Brain microvascular endothelial cell (primary cell): ENCODE measurements around the gene KLHL3.

ENCODE experiments used
- DNase-seq: peaks from one replicate; pipeline ENCODE4 v3.0.0-alpha.2; 2020
- H3K27ac ChIP-seq: fragments of 250-450 bp; sonication (Bioruptor Pico); 2 replicates; pipeline ENCODE4 v1.5.1; 2020; ENCODE audit warnings: mild to moderate bottlenecking, moderate library complexity
- H3K27me3 ChIP-seq: fragments of 250-450 bp; sonication (Bioruptor Pico); replicated peaks from 2 replicates; pipeline ENCODE4 v1.5.1; 2020; ENCODE audit warnings: mild to moderate bottlenecking
- H3K36me3 ChIP-seq: fragments of 250-450 bp; sonication (Bioruptor Pico); replicated peaks from 2 replicates; pipeline ENCODE4 v1.5.1; 2020; ENCODE audit warnings: mild to moderate bottlenecking
- H3K4me3 ChIP-seq: 2 replicates; pipeline ENCODE4 v1.5.1; 2011; ENCODE audit warnings: low read depth, mild to moderate bottlenecking, control low read depth, low read length, moderate library complexity
- CTCF ChIP-seq: IDR thresholded peaks from 2 replicates; pipeline ENCODE4 v1.5.1; 2011; ENCODE audit warnings: low read depth, mild to moderate bottlenecking, moderate library complexity, low read length, control low read depth, inconsistent platforms; ENCODE audit errors: missing control alignments
- in situ Hi-C: cut with HindIII; loops from 2 replicates; pipeline ENCODE4 v1.10.0; 2017; ENCODE audit warnings: low sequenced_read_pairs, low pct_ligation_motif_present

The KLHL3 gene

GRCh38 chr5:137679195-137679594, 56.7 kb downstream of the KLHL3 start:
- Histone ChIP-seq H3K36me3 (no peaks in the 10 kb centered on the region), H3K4me3 (no peak overlapping the region), H3K27me3 (no peaks in the 10 kb centered on the region), H3K27ac (no peak overlapping the region)
- TF ChIP-seq CTCF: no peak
- in situ Hi-C loops: no loop called here
- no peak for DNase-seq

GRCh38 chr5:137672881-137673280, 63.0 kb downstream of the KLHL3 start:
- in situ Hi-C loops: no loop called here
- no peak for TF ChIP-seq CTCF

GRCh38 chr5:137672001-137672400, 63.9 kb downstream of the KLHL3 start:
- no peak overlapping the region for H3K4me3 ChIP-seq
- DNase-seq: no peak
- H3K27me3 ChIP-seq: no peaks in the 10 kb centered on the region
- in situ Hi-C loops: no loop called here
- no peaks in the 10 kb centered on the region for H3K36me3 ChIP-seq
- no peak overlapping the region for H3K27ac ChIP-seq
- no peak for TF ChIP-seq CTCF

More at GRCh38 chr5:137672881-137673280, 63.0 kb downstream of the KLHL3 start:
- Histone ChIP-seq H3K27me3 (no peaks in the 10 kb centered on the region), H3K36me3 (no peaks in the 10 kb centered on the region), H3K4me3 (no peak overlapping the region), H3K27ac (no peak overlapping the region)
- DNase-seq: no peak

- in situ Hi-C loops: no loop called here
- H3K27me3 ChIP-seq: no peaks in the 10 kb centered on the region
- no peaks in the 10 kb centered on the region for H3K36me3 ChIP-seq
- DNase-seq: no peak
- no peak overlapping the region for H3K4me3 ChIP-seq
- H3K27ac ChIP-seq: no peak overlapping the region
- TF ChIP-seq CTCF: no peak
Observed at GRCh38 chr5:137669811-137670210, 66.1 kb downstream of the KLHL3 start.

GRCh38 chr5:137668637-137669036, 67.3 kb downstream of the KLHL3 start:
- no peak for TF ChIP-seq CTCF
- Histone ChIP-seq H3K27ac (no peak overlapping the region), H3K4me3 (no peak overlapping the region), H3K36me3 (no peaks in the 10 kb centered on the region), H3K27me3 (no peaks in the 10 kb centered on the region)
- in situ Hi-C loops: no loop called here
- DNase-seq: no peak

GRCh38 chr5:137667341-137667740, 68.5 kb downstream of the KLHL3 start:
- in situ Hi-C loops: no loop called here
- Histone ChIP-seq H3K27ac (no peak overlapping the region), H3K4me3 (no peak overlapping the region), H3K36me3 (no peaks in the 10 kb centered on the region), H3K27me3 (no peaks in the 10 kb centered on the region)
- no peak for DNase-seq
- TF ChIP-seq CTCF: no peak
